Measurements from ENCODE around the gene DENND5A.
"Not testable (repeated sequence)": the region's sequence is repeated elsewhere in the genome, so short reads cannot be mapped to it uniquely, and the experiment has no call there.

The DENND5A gene

DNA sequence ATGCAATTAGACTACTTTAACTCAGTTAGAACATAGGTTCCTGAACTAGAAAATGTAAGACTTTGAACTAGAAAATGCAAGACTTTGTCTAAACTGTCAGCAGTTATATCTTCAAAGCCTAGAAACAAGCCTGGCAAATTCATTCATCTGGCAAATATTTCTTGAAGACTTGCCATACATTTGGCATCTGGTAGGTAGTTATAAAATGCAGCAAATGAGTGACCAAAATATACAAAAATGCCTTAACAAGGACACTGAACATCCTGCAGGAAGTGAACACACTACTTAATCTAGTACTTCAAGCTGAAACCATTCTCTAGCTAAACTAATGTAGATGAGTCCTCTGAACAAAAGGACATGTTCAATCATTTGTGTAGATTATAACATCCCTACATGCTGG lies 89.0 kb downstream of the DENND5A start:
- no peak for DNase-seq (ENCODE audit: low read depth)

DNA sequence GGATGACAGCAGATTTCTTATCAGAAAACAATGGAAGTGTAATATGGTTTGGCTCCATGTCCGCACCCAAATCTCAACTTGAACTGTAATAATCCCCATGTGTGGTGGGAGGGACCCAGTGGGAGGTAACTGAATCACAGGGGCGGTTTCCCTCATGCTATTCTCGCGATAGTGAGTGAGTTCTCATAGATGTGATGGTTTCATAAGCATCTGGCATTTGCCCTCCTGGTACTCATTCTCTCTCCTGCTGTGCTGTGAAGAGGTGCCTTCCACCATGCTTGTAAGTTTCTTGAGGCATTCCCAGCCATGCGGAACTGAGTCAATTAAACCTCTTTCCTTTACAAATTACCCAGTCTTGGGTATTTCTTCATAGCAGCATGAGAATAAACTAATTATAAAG lies 92.8 kb downstream of the DENND5A start:
- no peak for DNase-seq (ENCODE audit: low read depth)

GRCh38 chr11:9170450-9170849 lies 94.7 kb downstream of the DENND5A start:
- peak; percentile 82 for DNase-seq (ENCODE audit: low read depth)

DNA sequence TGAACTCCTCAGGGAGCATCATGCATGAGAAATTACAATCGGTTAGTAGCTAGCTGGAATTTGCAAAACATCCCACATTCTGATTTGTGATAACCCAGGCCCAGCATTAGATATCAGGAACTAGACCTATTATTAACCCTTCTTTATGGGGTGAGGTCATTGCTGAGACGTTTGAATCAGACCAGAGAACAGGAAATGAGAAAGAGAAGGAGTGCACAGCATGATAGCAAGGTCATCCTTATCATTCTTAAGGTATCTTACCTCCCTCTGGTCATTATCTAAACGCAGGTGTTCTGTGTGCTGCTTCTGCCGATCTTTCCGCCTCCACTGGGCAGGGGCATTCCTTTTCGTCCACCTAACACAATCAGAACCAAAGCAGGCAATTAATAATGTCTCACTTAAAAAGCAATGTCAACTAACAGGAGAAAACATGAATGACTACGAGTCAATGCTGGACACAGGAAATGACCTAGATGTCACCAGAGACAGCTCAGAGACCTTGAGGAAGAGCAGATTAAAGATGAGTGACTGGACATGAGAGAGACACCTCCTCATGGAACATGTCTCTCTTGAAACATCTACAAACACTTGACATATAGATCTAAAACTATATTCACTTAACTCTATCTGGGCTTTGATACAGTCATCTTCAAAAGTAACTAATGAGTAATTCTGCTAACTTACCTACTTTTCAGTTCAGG lies 95.4 kb downstream of the DENND5A start:
- peak; percentile 65 for DNase-seq (ENCODE audit: low read depth)

- not testable (repeated sequence) for DNase-seq (ENCODE audit: low read depth)
Observed at GRCh38 chr11:9161991-9162390, 103.2 kb downstream of the DENND5A start.

DNA sequence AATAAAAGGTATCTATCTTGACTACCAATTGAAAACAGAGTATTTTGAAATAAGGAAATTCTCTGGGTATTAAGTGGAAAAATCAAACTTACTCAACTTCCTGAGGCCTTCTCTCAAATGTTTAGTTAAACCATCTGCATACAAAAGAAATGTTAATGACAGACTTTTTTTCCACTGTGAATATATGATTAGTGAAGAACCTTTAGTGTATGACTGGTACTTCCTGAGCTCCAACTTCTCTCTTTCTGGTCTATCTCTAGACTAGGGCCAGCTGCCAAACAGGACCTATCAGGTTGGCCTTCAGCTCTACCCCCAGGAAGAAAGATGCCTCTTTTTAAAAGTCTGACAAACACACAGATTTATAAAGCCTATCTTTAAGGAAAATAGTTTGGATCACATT lies 105.0 kb downstream of the DENND5A start:
- DNase-seq (ENCODE audit: low read depth): peak; percentile 55

- DNase-seq (ENCODE audit: low read depth): peak; percentile 86
Observed at GRCh38 chr11:9158898-9159391, 106.2 kb downstream of the DENND5A start.

DNA sequence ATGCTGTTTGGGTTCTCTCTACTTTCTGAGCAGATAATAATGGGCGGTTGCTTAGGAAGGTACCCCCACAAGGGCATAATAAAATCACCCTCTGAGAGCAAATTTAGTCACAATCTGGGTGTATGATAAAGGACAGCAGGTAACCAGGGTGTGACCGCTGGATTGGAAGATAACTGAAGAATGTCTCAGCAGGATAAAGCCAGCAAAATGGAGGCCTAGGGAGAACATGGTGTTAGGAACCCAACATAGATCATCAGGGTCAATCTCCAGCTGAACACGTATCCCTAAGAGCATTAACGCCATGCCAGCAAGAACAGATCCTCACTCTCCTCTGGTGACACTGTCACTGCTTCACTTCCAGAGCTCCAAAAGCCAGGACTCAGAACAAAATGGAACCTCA lies 109.2 kb downstream of the DENND5A start:
- no peak for DNase-seq (ENCODE audit: low read depth)

DNA sequence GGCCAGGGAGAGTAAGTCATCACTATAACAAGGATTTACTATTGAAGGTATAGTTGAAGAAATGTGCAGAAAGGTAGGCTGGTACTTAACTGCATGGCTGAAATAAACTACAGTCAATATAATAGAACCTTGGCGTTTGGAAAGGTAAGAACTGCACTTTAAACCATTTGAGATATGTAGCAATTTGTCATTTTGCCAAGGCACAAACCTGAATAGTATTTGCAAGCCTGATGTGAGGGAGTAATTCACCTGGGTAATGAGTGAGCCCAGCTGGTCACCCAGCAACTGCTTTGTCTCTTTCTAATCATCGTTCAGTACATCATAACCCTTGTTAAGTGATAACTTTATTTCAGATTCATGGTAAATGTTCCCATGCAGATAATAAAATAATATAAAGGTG lies 111.5 kb downstream of the DENND5A start:
- no peak for DNase-seq (ENCODE audit: low read depth)

- no peak for DNase-seq (ENCODE audit: low read depth)
Observed at GRCh38 chr11:9151631-9152030, 113.5 kb downstream of the DENND5A start.

GRCh38 chr11:9150926-9151325 lies 114.2 kb downstream of the DENND5A start:
- DNase-seq (ENCODE audit: low read depth): no peak

GRCh38 chr11:9150501-9150900 lies 114.6 kb downstream of the DENND5A start:
- DNase-seq (ENCODE audit: low read depth): peak; percentile 68

DNA sequence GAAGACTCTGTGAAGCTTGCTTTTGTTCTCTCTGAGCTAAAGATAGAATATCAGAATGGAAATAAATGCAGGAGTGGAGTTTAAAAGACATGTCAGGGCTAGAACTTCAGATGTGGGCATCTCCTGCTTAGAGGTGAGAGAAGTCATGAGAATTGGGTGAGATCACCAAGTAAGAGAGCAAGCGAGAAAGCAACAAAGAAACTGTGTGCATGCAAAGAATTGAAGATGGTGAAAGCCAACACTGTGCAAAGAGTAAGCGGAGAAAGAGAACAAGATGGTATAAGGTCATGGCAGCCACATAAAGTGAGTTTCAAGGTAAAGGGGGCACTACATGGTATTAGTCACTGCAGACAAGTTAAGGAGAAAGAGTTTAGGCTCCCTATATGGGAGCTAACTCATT lies 116.4 kb downstream of the DENND5A start:
- DNase-seq (ENCODE audit: low read depth): no peak

- DNase-seq (ENCODE audit: low read depth): no peak
Observed at GRCh38 chr11:9148035-9148434, 117.1 kb downstream of the DENND5A start.

DNA sequence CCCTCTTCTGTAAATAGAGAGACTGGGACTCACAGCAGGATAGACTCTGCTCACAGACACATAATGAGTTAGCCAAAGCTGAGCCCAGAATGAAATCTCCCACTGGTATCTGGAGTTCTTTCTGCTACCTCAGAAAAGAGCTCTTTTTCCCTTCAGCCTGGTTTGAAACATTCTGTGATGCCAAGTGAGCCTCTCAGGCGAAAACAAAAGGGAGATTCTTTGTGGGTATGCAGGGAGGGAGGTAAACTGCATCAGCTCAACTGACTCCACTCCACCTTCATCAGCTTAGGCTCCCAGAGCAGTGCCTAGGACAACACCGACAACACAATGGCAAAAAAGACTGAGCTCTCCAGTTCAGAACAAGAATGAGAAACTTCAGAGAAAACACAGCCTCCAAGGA lies 118.7 kb downstream of the DENND5A start:
- no peak for DNase-seq (ENCODE audit: low read depth)

DNA sequence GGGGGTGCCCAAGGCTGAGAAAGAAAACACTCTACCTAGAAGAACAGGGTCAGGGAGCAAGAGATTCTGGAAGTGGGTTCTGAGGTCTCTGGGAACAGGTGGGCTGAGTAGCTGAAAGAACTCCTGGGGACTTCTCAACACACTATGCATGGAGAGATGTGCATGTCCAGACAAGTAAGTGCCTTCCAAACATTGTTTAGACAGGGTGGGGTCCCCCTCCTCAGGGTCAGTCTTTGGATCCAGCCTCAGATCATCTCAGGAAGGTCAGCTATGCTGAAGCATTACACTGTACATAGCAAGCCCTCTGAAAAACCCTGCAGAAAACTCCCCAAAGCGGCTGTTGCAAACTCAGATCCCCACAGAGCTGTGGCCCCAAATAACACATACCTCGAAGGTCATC lies 119.9 kb downstream of the DENND5A start:
- DNase-seq (ENCODE audit: low read depth): no peak

DNA sequence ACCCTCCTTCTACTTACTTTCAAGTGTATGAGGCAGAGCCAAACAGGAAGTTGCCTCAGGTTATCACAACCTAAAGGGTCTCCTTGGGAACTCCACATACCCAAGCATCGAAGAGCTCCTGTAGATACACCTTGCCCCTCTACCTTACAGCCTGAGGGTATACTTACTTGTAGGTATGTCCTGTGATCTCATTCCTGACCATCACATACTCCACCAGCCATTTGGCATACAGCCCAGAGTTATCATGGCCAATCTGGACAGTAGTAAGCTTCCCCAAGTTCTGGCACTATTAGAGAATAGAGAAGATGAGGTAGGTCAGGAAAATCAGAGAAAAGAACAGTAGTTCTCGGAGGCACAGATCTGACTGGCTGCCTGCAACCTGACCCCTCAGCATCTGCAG lies 120.3 kb downstream of the DENND5A start:
- DNase-seq (ENCODE audit: low read depth): peak; percentile 40

GRCh38 chr11:9143721-9144120 lies 121.4 kb downstream of the DENND5A start:
- DNase-seq (ENCODE audit: low read depth): no peak

DNA sequence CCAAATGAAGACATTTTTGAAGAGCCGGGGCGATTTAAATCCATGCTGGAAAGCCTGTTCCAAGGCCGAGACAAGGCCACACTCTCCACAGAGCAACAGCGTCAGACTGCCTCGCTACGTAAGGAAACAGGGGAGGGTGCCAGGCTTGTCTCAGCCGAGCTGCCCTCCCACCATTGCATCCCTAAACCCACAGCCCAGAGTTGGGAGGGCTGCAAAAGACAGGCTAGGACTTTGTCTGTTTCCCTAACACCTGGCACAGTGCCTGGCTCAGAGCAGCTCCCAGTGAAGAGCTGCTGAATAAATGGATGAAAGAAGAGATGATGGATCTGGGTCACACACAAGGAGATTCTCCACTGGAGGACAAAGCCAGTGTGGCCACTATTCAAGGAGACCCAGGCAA lies 122.4 kb downstream of the DENND5A start:
- DNase-seq (ENCODE audit: low read depth): no peak

DNA sequence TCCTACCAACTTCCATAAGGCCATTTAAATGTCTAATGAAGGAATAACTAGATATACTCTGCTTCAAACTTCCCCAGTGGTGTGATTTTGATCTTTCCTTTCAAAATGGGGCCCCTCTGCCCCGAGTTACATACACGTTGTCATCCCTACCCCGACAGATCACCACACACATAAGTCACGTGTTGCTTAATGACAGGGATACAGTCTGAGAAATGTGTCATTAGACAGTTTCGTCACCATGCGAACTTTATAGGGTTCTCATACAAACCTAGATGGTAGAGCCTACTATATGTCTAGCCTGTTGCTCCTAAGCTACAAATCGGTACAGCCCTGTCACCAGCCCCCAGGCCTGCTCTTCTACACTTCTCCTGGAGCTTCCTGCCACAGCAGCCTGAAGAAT lies 124.0 kb downstream of the DENND5A start:
- no peak for DNase-seq (ENCODE audit: low read depth)

DNA sequence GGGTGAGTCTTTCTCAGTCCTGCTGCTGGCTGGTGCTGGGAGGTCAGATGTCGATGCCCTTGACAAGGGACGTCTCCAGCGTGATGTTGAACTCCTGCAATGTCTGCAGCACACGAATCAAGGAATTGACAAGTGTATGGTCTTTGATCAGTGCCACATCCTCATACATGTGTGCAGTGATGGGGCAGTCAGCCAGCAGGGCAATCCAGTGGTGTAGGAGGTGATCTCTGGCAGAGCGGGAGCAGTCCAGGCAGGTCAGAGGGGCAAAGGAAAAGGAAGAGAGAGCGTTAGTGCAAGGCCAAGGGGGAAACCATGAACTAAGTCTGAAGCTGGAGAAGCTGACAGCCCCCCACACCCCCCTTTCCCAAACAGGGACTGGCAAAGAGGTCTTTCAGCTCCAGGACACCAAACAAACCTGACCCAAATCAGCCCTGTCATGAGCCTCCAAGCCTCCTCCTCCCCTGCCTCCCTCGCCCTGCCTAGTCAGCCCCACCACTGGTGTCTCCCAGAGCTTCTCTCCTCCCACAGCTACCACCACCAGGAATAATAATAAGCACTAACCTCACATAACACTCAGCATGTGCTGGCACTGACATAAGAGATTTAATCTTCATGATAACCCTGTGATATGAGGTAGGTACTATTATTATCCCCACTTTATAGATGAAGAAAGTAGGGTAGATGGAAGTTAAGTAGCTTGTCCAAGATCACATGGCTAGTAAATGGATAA lies 125.4 kb downstream of the DENND5A start:
- DNase-seq (ENCODE audit: low read depth): peak; percentile 27

DNA sequence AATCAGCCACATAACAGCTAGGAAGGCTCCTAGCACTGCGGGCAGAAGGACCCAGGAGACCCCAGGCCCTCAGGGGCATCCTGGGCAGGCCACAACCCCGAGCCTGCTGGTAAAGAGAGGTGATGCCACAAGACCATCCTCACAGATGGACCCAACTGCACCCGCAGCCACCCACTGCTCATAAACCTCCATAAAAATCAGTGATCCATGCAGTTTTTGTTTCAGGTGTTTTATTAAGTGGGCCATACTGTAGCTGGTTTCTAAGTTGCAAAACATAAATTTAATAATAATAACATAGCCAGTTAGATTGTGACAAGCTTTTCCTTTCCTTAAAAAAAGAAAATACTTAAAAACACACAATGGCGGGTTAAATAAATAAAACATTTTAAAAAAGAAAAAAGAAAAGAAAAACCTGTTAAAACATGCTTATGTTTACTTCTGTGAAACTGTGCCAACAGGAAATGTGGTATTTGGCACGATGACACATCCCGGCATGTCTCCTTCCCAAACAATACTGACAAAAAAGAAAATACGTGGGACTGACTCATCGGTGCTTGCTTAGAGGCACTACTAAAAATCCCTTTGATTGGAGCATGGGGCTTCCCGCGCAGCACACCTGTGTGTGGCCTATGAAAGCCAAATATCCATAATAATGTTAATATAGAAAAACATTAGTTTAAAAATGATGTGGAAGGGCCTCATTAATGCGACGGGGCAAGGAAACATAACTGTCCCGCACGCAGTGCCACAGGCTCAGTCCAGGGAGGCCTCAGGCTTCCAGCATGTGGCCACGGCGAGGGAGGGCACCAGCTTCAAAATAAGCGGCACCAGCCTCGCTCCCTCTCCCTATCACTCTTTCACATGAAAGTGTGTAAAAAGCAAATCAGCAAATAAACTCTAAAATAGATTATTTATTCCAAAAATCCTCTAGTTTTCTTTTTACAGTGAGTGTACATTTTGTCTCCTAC lies 126.3 kb downstream of the DENND5A start:
- DNase-seq (ENCODE audit: low read depth): peak; percentile 80

DNA sequence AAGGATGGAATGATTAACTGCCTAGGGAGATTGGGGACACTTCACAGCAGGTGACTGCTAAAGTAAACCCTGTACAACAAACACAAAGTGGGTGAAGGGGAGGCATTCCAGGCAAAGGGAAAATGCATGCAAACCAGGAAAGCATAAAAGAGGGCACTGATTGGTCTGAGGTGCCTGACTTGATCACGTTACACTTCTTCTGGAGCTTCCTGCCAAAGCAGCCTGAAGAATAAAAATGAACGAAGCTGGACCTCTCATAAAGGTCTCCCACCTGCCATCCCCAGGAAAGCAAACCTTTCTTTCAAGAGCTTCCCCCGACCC lies 127.1 kb downstream of the DENND5A start:
- DNase-seq (ENCODE audit: low read depth): no peak
